HL-60 (cell line): ENCODE measurements around the gene PGLYRP2.
A peak's percentile ranks its signal among the peaks of the same experiment; 100 is the strongest.

Source experiments
- DNase-seq, 2 experiments: peaks; one replicate each; pipeline ENCODE4 v3.0.0-alpha.2; 2010 to 2020; ENCODE audit warnings: low read depth in 1 of 2, low spot score in 1 of 2
- H3K27ac ChIP-seq: fragments of 250-450 bp; sonication (Bioruptor Pico); replicated peaks from 2 replicates; pipeline ENCODE4 v1.5.1; 2020; ENCODE audit warnings: mild to moderate bottlenecking, moderate library complexity
- H3K27me3 ChIP-seq: fragments of 250-450 bp; sonication (Bioruptor Pico); 2 replicates; pipeline ENCODE4 v1.5.1; 2021; ENCODE audit warnings: mild to moderate bottlenecking, moderate library complexity; ENCODE audit not compliant: insufficient read depth, poor library complexity, severe bottlenecking
- H3K4me3 ChIP-seq: replicated peaks from 2 replicates; pipeline ENCODE4 v1.5.1; 2011; ENCODE audit warnings: mild to moderate bottlenecking, control low read depth, low read length; ENCODE audit not compliant: insufficient read depth
- CTCF ChIP-seq: IDR thresholded peaks from one replicate; pipeline ENCODE4 v1.5.1; 2011; ENCODE audit warnings: low read length, control low read depth, inconsistent platforms; ENCODE audit not compliant: insufficient read depth
- GABPA ChIP-seq: IDR thresholded peaks from 2 replicates; pipeline ENCODE4 v1.6.1; 2012; ENCODE audit warnings: low read depth
- POLR2AphosphoS5 ChIP-seq: IDR thresholded peaks from 2 replicates; pipeline ENCODE4 v1.6.1; 2012; ENCODE audit warnings: low read depth
- REST ChIP-seq: IDR thresholded peaks from 2 replicates; pipeline ENCODE4 v1.6.1; 2012; ENCODE audit warnings: low read depth; ENCODE audit not compliant: insufficient replicate concordance
- SPI1 ChIP-seq: IDR thresholded peaks from 2 replicates; pipeline ENCODE4 v1.6.1; 2012; ENCODE audit warnings: low read depth, mild to moderate bottlenecking, borderline replicate concordance

The PGLYRP2 gene

GRCh38 chr19:15431396-15432017, 47.8 kb downstream of the PGLYRP2 start:
- no peaks in the 10 kb centered on the region for H3K27me3 ChIP-seq
- H3K4me3 ChIP-seq, result peak overlapping the region; percentile 92
- DNase-seq, result no peak
- H3K27ac ChIP-seq, result peak overlapping the region; percentile 88
- TF ChIP-seq SPI1 (no peak), GABPA (no peak), REST (no peak), CTCF (no peak), POLR2AphosphoS5 (no peak)

- H3K27me3 ChIP-seq, result no peaks in the 10 kb centered on the region
- TF ChIP-seq GABPA (no peak), REST (no peak), CTCF (no peak), SPI1 (no peak), POLR2AphosphoS5 (no peak)
- no peak for DNase-seq
- no peak overlapping the region for H3K27ac ChIP-seq
- no peak overlapping the region for H3K4me3 ChIP-seq
Measured at GRCh38 chr19:15430526-15431120, 48.7 kb downstream of the PGLYRP2 start.

GRCh38 chr19:15429825-15430467, 49.4 kb downstream of the PGLYRP2 start:
- Histone ChIP-seq H3K27ac (no peak overlapping the region), H3K4me3 (no peak overlapping the region), H3K27me3 (no peaks in the 10 kb centered on the region)
- TF ChIP-seq GABPA (no peak), POLR2AphosphoS5 (no peak), CTCF (no peak), SPI1 (no peak), REST (no peak)
- DNase-seq, result no peak
